Lower leg skin (tissue), 4 donors: ENCODE data around the gene FAAP24. TPM values are rescaled to one million over a fixed set of nuclear protein-coding genes. Genes with fewer than 3 reads are reported as not detected.
"Not testable (repeated sequence)": the region's sequence is repeated elsewhere in the genome, so short reads cannot be mapped to it uniquely, and the experiment has no call there.

Experiments
- DNase-seq, 2 donors: peaks; one replicate each; pipeline ENCODE4 v3.0.0-alpha.2; 2019; ENCODE audit warnings: low spot score in 2 of 2
- H3K4me3 ChIP-seq: fragments of 200-600 bp; sonication (generic); 2 replicates; pipeline ENCODE4 v1.5.1; 2017; ENCODE audit warnings: mild to moderate bottlenecking, low read depth; ENCODE audit not compliant: poor library complexity, severe bottlenecking
- CTCF ChIP-seq, 3 donors: fragments of 450-650 bp; IDR thresholded peaks; one replicate each; pipeline ENCODE4 v1.5.1; 2016; ENCODE audit warnings: antibody characterized with exemption in 3 of 3, mild to moderate bottlenecking in 3 of 3, moderate library complexity in 2 of 3
- POLR2A ChIP-seq, 2 donors: fragments of 450-650 bp; IDR thresholded peaks; one replicate each; pipeline ENCODE4 v1.6.1; 2016 to 2017; ENCODE audit warnings: antibody characterized with exemption in 2 of 2, mild to moderate bottlenecking in 1 of 2, moderate library complexity in 1 of 2
- WGBS, 2 donors: methylation state at CpG; one replicate each; pipeline ENCODE4 v1.1.5; 2018; 5-methylcytosine and 5-hydroxymethylcytosine counted together
- intact Hi-C: fragments of 100-400 bp; cut with DNase I; formaldehyde crosslinking; loops from one replicate; pipeline ENCODE4 v1.15.0; 2023; ENCODE audit warnings: low total_unique reads
- total RNA-seq, 4 donors: library from RNA; depleted of rRNA; stranded (reverse); fragments of >200 nt; gene quantifications; one replicate each; pipeline ENCODE4 v1.1.0, GENCODE V29; 2016

The FAAP24 gene
- total RNA-seq, 4 donors from 2014 or later: 0.63 to 2.5 (median 1.4) TPM

- TF ChIP-seq CTCF (IDR thresholded peaks at IDR 0.05) (no peak), POLR2A (IDR thresholded peaks at IDR 0.05) (no peak)
Observed at GRCh38 chr19:32997716-32998355, 25.8 kb downstream of the FAAP24 start.

GRCh38 chr19:32998722-32999121 is 26.7 kb downstream of the FAAP24 start:
- no peak for TF ChIP-seq POLR2A (IDR thresholded peaks at IDR 0.05)
- TF ChIP-seq CTCF (IDR thresholded peaks at IDR 0.05): no peak
- no peak overlapping the region for H3K4me3 ChIP-seq
- WGBS, 2 donors: 56 to 79% methylated on average over 3 of the region's 3 CpGs
- intact Hi-C loops: no loop called here
- no peak for DNase-seq

More at GRCh38 chr19:32997716-32998355, 25.8 kb downstream of the FAAP24 start:
- 83 to 86% methylated on average over 14 of the region's 14 CpGs for WGBS, 2 donors
- H3K4me3 ChIP-seq: no peak overlapping the region
- intact Hi-C loops: no loop called here
- no peak for DNase-seq

- no peak overlapping the region for H3K4me3 ChIP-seq
- intact Hi-C loops: no loop called here
- TF ChIP-seq POLR2A (IDR thresholded peaks at IDR 0.05): no peak
- TF ChIP-seq CTCF (IDR thresholded peaks at IDR 0.05): no peak
- no peak for DNase-seq
- WGBS, 2 donors: 85 to 94% methylated on average over 8 of the region's 8 CpGs
Observed at GRCh38 chr19:33000510-33000909, 28.5 kb downstream of the FAAP24 start.

- no peak for DNase-seq
- TF ChIP-seq CTCF (IDR thresholded peaks at IDR 0.05) (no peak), POLR2A (IDR thresholded peaks at IDR 0.05) (no peak)
- intact Hi-C loops: no loop called here
- no peak overlapping the region for H3K4me3 ChIP-seq
- WGBS, 2 donors: 94 to 95% methylated on average over 4 of the region's 4 CpGs
Observed at GRCh38 chr19:33000910-33001309, 28.9 kb downstream of the FAAP24 start.

GRCh38 chr19:33002126-33002865 is 30.3 kb downstream of the FAAP24 start:
- 82 to 83% methylated on average over 15 of the region's 15 CpGs for WGBS, 2 donors
- intact Hi-C loops, DNase-seq, H3K4me3 ChIP-seq: not testable (repeated sequence)

GRCh38 chr19:33003424-33004024 is 31.5 kb downstream of the FAAP24 start:
- WGBS, 2 donors: 81 to 85% methylated on average over 6 of the region's 6 CpGs
- intact Hi-C loops: not testable (repeated sequence)

More at GRCh38 chr19:33003424-33004024, 31.5 kb downstream of the FAAP24 start:
- DNase-seq, H3K4me3 ChIP-seq: not testable (repeated sequence)
